ENCODE data around the gene FHOD3. TPM values are rescaled to one million over a fixed set of nuclear protein-coding genes. Genes with fewer than 3 reads are reported as not detected.

Gene FHOD3
- total and polyA plus RNA-seq, 2 of the 13 experiments (the other 11 are each of a cell fraction or from before 2014, with no cell fraction given), result 0.07 TPM; not detected in 1

DNA sequence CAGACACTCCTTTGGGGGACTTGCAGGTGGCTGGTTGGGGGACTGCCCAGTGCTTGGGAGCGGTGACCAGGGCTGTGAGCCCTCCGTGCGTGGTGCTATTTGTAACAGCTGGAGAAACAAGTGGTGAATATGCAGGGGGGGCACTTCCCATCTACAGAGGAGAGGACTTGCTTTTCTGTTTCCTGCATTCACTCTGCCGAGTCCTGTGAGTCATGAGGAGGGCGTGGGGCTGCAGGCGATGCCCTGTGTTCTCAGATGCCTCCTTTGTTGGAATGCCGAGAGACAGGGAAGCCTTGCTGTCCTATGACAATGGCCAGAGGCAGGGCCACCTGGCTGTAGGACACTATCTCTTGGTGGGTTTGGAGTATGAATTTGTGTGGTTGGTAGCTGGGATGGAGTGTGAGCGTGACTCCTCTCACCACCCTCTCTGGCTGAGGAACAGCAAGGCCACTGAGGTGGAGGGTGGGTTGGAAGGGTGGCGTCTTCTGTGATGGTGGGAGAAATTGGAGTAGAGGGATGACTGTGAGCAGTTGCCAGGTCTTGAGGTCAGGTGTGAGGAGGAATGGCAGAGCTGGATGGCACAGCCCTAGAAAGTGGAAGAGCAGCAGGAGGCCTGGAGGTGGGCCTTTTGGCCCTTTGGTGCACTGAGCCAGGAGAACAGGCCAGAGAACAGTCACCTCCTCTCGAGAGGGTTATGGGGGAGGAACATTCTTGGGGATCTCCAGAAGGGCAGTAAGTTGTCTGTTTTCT lies 24.3 kb downstream of the FHOD3 start (continued):
- TF ChIP-seq ZNF841 (CRISPR knock-in tag; IDR thresholded peaks at IDR 0.05; ENCODE audit: borderline replicate concordance) (no peak), NFKB2 (CRISPR knock-in tag; IDR thresholded peaks at IDR 0.05; ENCODE audit: borderline replicate concordance) (no peak), HES4 (CRISPR knock-in tag; IDR thresholded peaks at IDR 0.05; ENCODE audit: borderline replicate concordance) (no peak), ZNF496 (CRISPR knock-in tag; IDR thresholded peaks at IDR 0.05; ENCODE audit: insufficient replicate concordance) (no peak)
- TF ChIP-seq, protein P1, sequence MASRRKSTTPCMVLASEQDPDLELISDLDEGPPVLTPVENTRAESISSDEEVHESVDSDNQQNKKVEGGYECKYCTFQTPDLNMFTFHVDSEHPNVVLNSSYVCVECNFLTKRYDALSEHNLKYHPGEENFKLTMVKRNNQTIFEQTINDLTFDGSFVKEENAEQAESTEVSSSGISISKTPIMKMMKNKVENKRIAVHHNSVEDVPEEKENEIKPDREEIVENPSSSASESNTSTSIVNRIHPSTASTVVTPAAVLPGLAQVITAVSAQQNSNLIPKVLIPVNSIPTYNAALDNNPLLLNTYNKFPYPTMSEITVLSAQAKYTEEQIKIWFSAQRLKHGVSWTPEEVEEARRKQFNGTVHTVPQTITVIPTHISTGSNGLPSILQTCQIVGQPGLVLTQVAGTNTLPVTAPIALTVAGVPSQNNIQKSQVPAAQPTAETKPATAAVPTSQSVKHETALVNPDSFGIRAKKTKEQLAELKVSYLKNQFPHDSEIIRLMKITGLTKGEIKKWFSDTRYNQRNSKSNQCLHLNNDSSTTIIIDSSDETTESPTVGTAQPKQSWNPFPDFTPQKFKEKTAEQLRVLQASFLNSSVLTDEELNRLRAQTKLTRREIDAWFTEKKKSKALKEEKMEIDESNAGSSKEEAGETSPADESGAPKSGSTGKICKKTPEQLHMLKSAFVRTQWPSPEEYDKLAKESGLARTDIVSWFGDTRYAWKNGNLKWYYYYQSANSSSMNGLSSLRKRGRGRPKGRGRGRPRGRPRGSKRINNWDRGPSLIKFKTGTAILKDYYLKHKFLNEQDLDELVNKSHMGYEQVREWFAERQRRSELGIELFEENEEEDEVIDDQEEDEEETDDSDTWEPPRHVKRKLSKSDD (CRISPR knock-in tag; IDR thresholded peaks at IDR 0.05; ENCODE audit: low read depth), result no peak

DNA sequence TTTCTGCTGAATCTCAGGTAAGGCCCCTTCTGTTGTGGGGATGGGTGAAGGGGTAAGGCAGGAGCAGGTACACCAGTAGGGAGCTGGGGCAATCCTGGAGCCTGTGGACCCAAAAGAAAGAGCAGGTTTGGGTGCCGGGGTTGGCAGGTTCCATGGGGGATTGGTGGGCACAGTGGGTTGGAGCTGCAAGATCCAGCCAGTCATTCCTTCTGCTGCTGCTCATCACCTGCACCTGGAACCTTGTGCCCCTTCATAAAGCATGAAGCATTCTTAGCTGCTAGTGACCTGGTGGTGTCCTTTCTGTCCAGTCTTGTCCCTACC lies 24.9 kb downstream of the FHOD3 start:
- intact Hi-C loops (cut with micrococcal nuclease; ENCODE audit: unreplicated experiment), result no loop called here
- WGBS (ENCODE audit: low lambda C conversion rate), result 13% methylated on average over 1 of the region's 1 CpG
- ChIA-PET POLR2A (no interaction called here), CTCF (ENCODE audit: low intra/inter-chr PET ratio, low total read pairs) (no interaction called here)
- Histone ChIP-seq H3K4me3 (replicated peaks in 1 of 3; ENCODE audit: insufficient read depth in 1 of 3, low read depth in 2 of 3, low read length in 3 of 3) (no peak overlapping the region), H3K4me1 (ENCODE audit: insufficient read depth, low read length) (no peaks in the 10 kb centered on the region), H3K4me2 (ENCODE audit: low read depth, low read length) (no peak overlapping the region), H3K9ac (ENCODE audit: insufficient read depth, low read depth, low read length) (no peak overlapping the region), H3K9me3 (ENCODE audit: low read length) (no peaks in the 10 kb centered on the region), H3K36me3 (replicated peaks in 1 of 2; ENCODE audit: control insufficient read depth in 1 of 2, insufficient read depth in 2 of 2, low read length in 2 of 2) (no peaks in the 10 kb centered on the region), H3K27me3 (ENCODE audit: control insufficient read depth in 1 of 2, insufficient read depth in 2 of 2, low read length in 2 of 2) (no peaks in the 10 kb centered on the region; a peak in 1 of 5 replicates), H3K79me2 (ENCODE audit: insufficient read depth, low read length) (no peaks in the 10 kb centered on the region), H3K27ac (ENCODE audit: extremely low read length, insufficient read depth, low read length) (no peak overlapping the region), H2AFZ (ENCODE audit: low read length) (no peak overlapping the region), H4K20me1 (ENCODE audit: insufficient read depth, low read length) (no peaks in the 10 kb centered on the region)
- DNase-seq (ENCODE audit: low spot score) (no peak), FAIRE-seq (no peak), ATAC-seq (no peak)
- in situ Hi-C loops (cut with HindIII; ENCODE audit: extremely low pct_ligation_motif_present, low pct_unique_long_range_greater_than_20kb), result no loop called here
- BruUV-seq (replicated peaks), result no TSS peak
- no peak for TF ChIP-seq ZNF563 (CRISPR knock-in tag; IDR thresholded peaks at IDR 0.05)

Measured in HepG2 (cell line).